Upper lobe of right lung (tissue), 1 donor: ENCODE measurements around the gene AKAP7. TPM values are rescaled to one million over a fixed set of nuclear protein-coding genes. Genes with fewer than 3 reads are reported as not detected.
"Not testable (repeated sequence)": the region's sequence is repeated elsewhere in the genome, so short reads cannot be mapped to it uniquely, and the experiment has no call there.

Source experiments
- ATAC-seq: fragments of 200-7000 bp; cut with Tn5 transposase; one replicate; pipeline ENCODE4 v1.9.1; 2020; ENCODE audit warnings: mild to moderate bottlenecking, moderate library complexity
- DNase-seq: peaks from one replicate; pipeline ENCODE4 v3.0.0-alpha.2; 2020
- H3K27ac ChIP-seq: fragments of 200-600 bp; one replicate; pipeline ENCODE4 v1.8.0; 2022
- H3K27me3 ChIP-seq: fragments of 200-600 bp; one replicate; pipeline ENCODE4 v1.8.0; 2022; ENCODE audit warnings: mild to moderate bottlenecking
- H3K36me3 ChIP-seq: fragments of 200-600 bp; one replicate; pipeline ENCODE4 v1.8.0; 2022
- H3K4me1 ChIP-seq: fragments of 200-600 bp; one replicate; pipeline ENCODE4 v1.8.0; 2022
- H3K4me3 ChIP-seq: fragments of 200-600 bp; one replicate; pipeline ENCODE4 v1.8.0; 2022; ENCODE audit warnings: mild to moderate bottlenecking
- H3K9me3 ChIP-seq: fragments of 200-600 bp; one replicate; pipeline ENCODE4 v1.8.0; 2022
- CTCF ChIP-seq: fragments of 200-600 bp; IDR thresholded peaks from one replicate; pipeline ENCODE4 v1.8.0; 2022; ENCODE audit warnings: antibody characterized with exemption
- intact Hi-C: fragments of 100-400 bp; cut with DNase I; formaldehyde crosslinking; loops from one replicate; pipeline ENCODE4 v1.11.0; 2022
- long read RNA-seq: library from polyadenylated mRNA; unstranded; transcript quantifications from one replicate; pipeline ENCODE4 v2.0.0, GENCODE V29; 2021
- total RNA-seq: library from RNA; stranded (reverse); fragmentation: NEBNext Ultra II Directional; extraction: Animal tissue kit (Norgen Biotek cat#: 25700); gene quantifications from one replicate; pipeline ENCODE4 v1.2.1, GENCODE V29; 2021
- donor health status: DM: no; HTN: yes; CAD: no; lungs with severe emphysema.

The AKAP7 gene
- total RNA-seq: 11.1 TPM
- long read RNA-seq, transcript AKAP7-202 (2 exons, 2,461 nt): major isoform, 5 of 29 reads
- long read RNA-seq, partial matches to known transcripts: 1 of 29 reads
- long read RNA-seq, other reads (novel, unspliced or antisense): 18 of 29 reads

- Histone ChIP-seq H3K36me3 (no peaks in the 10 kb centered on the region), H3K9me3 (no peaks in the 10 kb centered on the region), H3K4me3 (peak within 1 kb of the TSS; percentile 62), H3K27me3 (no peaks in the 10 kb centered on the region), H3K4me1 (peaks cover 7% of the 10 kb centered on the region), H3K27ac (peak within 1 kb of the TSS; percentile 89)
- peak; percentile 95 for ATAC-seq
- peak; percentile 93 for DNase-seq
- intact Hi-C loops: no loop called here
- no peak for TF ChIP-seq CTCF
Measured at GRCh38 chr6:131135244-131136020, at the start of gene AKAP7. AKAP7 (plus strand) TSS chr6:131135467; CDS start chr6:131135764, 297 bp downstream.

- intact Hi-C loops, H3K4me3 ChIP-seq, H3K4me1 ChIP-seq, H3K27me3 ChIP-seq, H3K27ac ChIP-seq, ATAC-seq, H3K36me3 ChIP-seq, DNase-seq, H3K9me3 ChIP-seq: not testable (repeated sequence)
Measured at GRCh38 chr6:131090339-131090738, 44.9 kb upstream of the AKAP7 start.

GRCh38 chr6:131091944-131092343 lies 43.3 kb upstream of the AKAP7 start:
- intact Hi-C loops, ATAC-seq, H3K9me3 ChIP-seq: not testable (repeated sequence)

GRCh38 chr6:131093334-131093733 lies 41.9 kb upstream of the AKAP7 start:
- no peak for TF ChIP-seq CTCF

More at GRCh38 chr6:131091944-131092343, 43.3 kb upstream of the AKAP7 start:
- H3K27ac ChIP-seq, H3K27me3 ChIP-seq, H3K4me3 ChIP-seq, H3K4me1 ChIP-seq, H3K36me3 ChIP-seq, DNase-seq: not testable (repeated sequence)

GRCh38 chr6:131096786-131097185 lies 38.5 kb upstream of the AKAP7 start:
- ATAC-seq (no peak), DNase-seq (no peak)
- H3K36me3 ChIP-seq: no peaks in the 10 kb centered on the region
- intact Hi-C loops: no loop called here
- no peak for TF ChIP-seq CTCF
- H3K27ac ChIP-seq: no peak overlapping the region
- H3K9me3 ChIP-seq: peaks cover 9% of the 10 kb centered on the region
- no peaks in the 10 kb centered on the region for H3K27me3 ChIP-seq
- no peak overlapping the region for H3K4me3 ChIP-seq
- no peaks in the 10 kb centered on the region for H3K4me1 ChIP-seq

More at GRCh38 chr6:131093334-131093733, 41.9 kb upstream of the AKAP7 start:
- H3K27ac ChIP-seq: no peak overlapping the region
- H3K9me3 ChIP-seq: peaks cover 8% of the 10 kb centered on the region
- no peaks in the 10 kb centered on the region for H3K4me1 ChIP-seq
- no peak for DNase-seq
- no peaks in the 10 kb centered on the region for H3K27me3 ChIP-seq
- intact Hi-C loops: no loop called here
- H3K36me3 ChIP-seq: no peaks in the 10 kb centered on the region
- ATAC-seq: no peak
- H3K4me3 ChIP-seq: no peak overlapping the region

- ATAC-seq (no peak), DNase-seq (no peak)
- TF ChIP-seq CTCF: no peak
- no peaks in the 10 kb centered on the region for H3K27me3 ChIP-seq
- no peak overlapping the region for H3K4me3 ChIP-seq
- peaks cover 4% of the 10 kb centered on the region for H3K9me3 ChIP-seq
- H3K36me3 ChIP-seq: no peaks in the 10 kb centered on the region
- H3K4me1 ChIP-seq: no peaks in the 10 kb centered on the region
- H3K27ac ChIP-seq: no peak overlapping the region
- intact Hi-C loops: no loop called here
Measured at GRCh38 chr6:131101911-131102680, 33.2 kb upstream of the AKAP7 start.
